SU-DHL-6 (cell line): ENCODE data around the gene BCAR1.

Experiments used
- H2AFZ ChIP-seq: fragments of 200-600 bp; sonication (generic); 2 replicates; pipeline ENCODE4 v1.6.1; 2014; ENCODE audit warnings: low read depth, mild to moderate bottlenecking, moderate library complexity, mixed read lengths, antibody characterized with exemption, low read length; ENCODE audit not compliant: severe bottlenecking
- H3F3A ChIP-seq: fragments of 200-600 bp; shearing (Covaris generic); 2 replicates; pipeline ENCODE4 v1.6.0; 2016; ENCODE audit warnings: antibody characterized with exemption, mild to moderate bottlenecking; ENCODE audit not compliant: insufficient read depth
- H3K27ac ChIP-seq: fragments of 200-600 bp; sonication (generic); 2 replicates; pipeline ENCODE4 v1.5.1; 2016; ENCODE audit warnings: low read depth, mild to moderate bottlenecking, low read length, moderate library complexity, mixed read lengths
- H3K27me3 ChIP-seq: fragments of 200-600 bp; sonication (generic), shearing (Covaris generic); 2 replicates; pipeline ENCODE4 v1.6.0; 2014; ENCODE audit warnings: mild to moderate bottlenecking, low read length
- H3K36me3 ChIP-seq: fragments of 200-600 bp; sonication (generic); 2 replicates; pipeline ENCODE4 v1.6.1; 2014; ENCODE audit warnings: mild to moderate bottlenecking, low read length, mixed read lengths
- H3K4me2 ChIP-seq: fragments of 300-600, 200-600 bp; shearing (Covaris generic), sonication (generic); 2 replicates; pipeline ENCODE4 v1.6.0; 2014; ENCODE audit warnings: low read length, low read depth, mild to moderate bottlenecking; ENCODE audit not compliant: poor library complexity, severe bottlenecking
- H3K4me3 ChIP-seq: fragments of 200-600 bp; sonication (generic); 2 replicates; pipeline ENCODE4 v1.5.1; 2014; ENCODE audit warnings: antibody characterized with exemption, low read length, mild to moderate bottlenecking, mixed read lengths; ENCODE audit not compliant: insufficient read depth, poor library complexity, severe bottlenecking
- H3K79me2 ChIP-seq: fragments of 200-600 bp; sonication (generic); 2 replicates; pipeline ENCODE4 v1.6.1; 2014; ENCODE audit warnings: mild to moderate bottlenecking, low read length, moderate library complexity; ENCODE audit not compliant: insufficient read depth
- H3K9ac ChIP-seq: fragments of 200-600 bp; sonication (generic); 2 replicates; pipeline ENCODE4 v1.7.0; 2014; ENCODE audit warnings: mild to moderate bottlenecking, low read length
- H3K9me2 ChIP-seq: fragments of 200-600 bp; sonication (generic); replicated peaks from 2 replicates; pipeline ENCODE4 v1.6.1; 2014; ENCODE audit warnings: low read length; ENCODE audit not compliant: insufficient read depth
- H3K9me3 ChIP-seq: fragments of 200-600 bp; sonication (generic); 2 replicates; pipeline ENCODE4 v1.6.1; 2014; ENCODE audit warnings: low read length, mixed read lengths; ENCODE audit not compliant: insufficient read depth
- H4K20me1 ChIP-seq: fragments of 200-600 bp; sonication (generic); 2 replicates; pipeline ENCODE4 v1.6.1; 2014; ENCODE audit warnings: low read depth, mild to moderate bottlenecking, antibody characterized with exemption, low read length, moderate library complexity, mixed read lengths
- CTCF ChIP-seq: fragments of 200-600 bp; sonication (generic); IDR thresholded peaks from one replicate; pipeline ENCODE4 v1.5.1; 2017; ENCODE audit warnings: antibody characterized with exemption, mild to moderate bottlenecking, low read length, moderate library complexity; ENCODE audit not compliant: insufficient read depth, poor library complexity, severe bottlenecking
- EZH2phosphoT487 ChIP-seq: fragments of 200-600 bp; sonication (generic), shearing (Covaris generic); conservative IDR thresholded peaks from 2 replicates; pipeline ENCODE4 v1.6.1; 2018; ENCODE audit warnings: mild to moderate bottlenecking, antibody characterized with exemption, low read length, moderate library complexity, mixed read lengths

The BCAR1 gene

GRCh38 chr16:75202069-75202590 lies 49.3 kb downstream of the BCAR1 start:
- H3K9me2 ChIP-seq, result no peaks in the 10 kb centered on the region
- H3K4me2 ChIP-seq, result no peak overlapping the region
- no peaks in the 10 kb centered on the region for H3K79me2 ChIP-seq
- no peak for TF ChIP-seq CTCF
- H3K27me3 ChIP-seq, result no peaks in the 10 kb centered on the region
- no peak overlapping the region for H3K4me3 ChIP-seq
- no peak overlapping the region for H2AFZ ChIP-seq
- no peak overlapping the region for H3K27ac ChIP-seq
- no peaks in the 10 kb centered on the region for H3F3A ChIP-seq
- H4K20me1 ChIP-seq, result no peaks in the 10 kb centered on the region
- no peaks in the 10 kb centered on the region for H3K36me3 ChIP-seq
- H3K9me3 ChIP-seq, result no peaks in the 10 kb centered on the region
- H3K9ac ChIP-seq, result no peak overlapping the region

- H3K9me2 ChIP-seq, result no peaks in the 10 kb centered on the region
- H3K9ac ChIP-seq, result no peak overlapping the region
- no peaks in the 10 kb centered on the region for H3F3A ChIP-seq
- no peak for TF ChIP-seq CTCF
- no peak for TF ChIP-seq EZH2phosphoT487
- no peaks in the 10 kb centered on the region for H3K36me3 ChIP-seq
- H3K27ac ChIP-seq, result no peak overlapping the region
- H3K4me3 ChIP-seq, result no peak overlapping the region
- no peak overlapping the region for H3K4me2 ChIP-seq
- no peaks in the 10 kb centered on the region for H3K27me3 ChIP-seq
- no peaks in the 10 kb centered on the region for H3K79me2 ChIP-seq
- H4K20me1 ChIP-seq, result no peaks in the 10 kb centered on the region
- no peak overlapping the region for H2AFZ ChIP-seq
- no peaks in the 10 kb centered on the region for H3K9me3 ChIP-seq
These were observed 53.3 kb downstream of the BCAR1 start for GRCh38 chr16:75198135-75198600.

GRCh38 chr16:75197522-75198134 lies 53.8 kb downstream of the BCAR1 start:
- no peaks in the 10 kb centered on the region for H3K9me3 ChIP-seq
- no peak overlapping the region for H3K4me2 ChIP-seq
- no peak for TF ChIP-seq CTCF
- TF ChIP-seq EZH2phosphoT487, result no peak

More at GRCh38 chr16:75197522-75198134, 53.8 kb downstream of the BCAR1 start:
- no peaks in the 10 kb centered on the region for H3K27me3 ChIP-seq
- H3K9ac ChIP-seq, result no peak overlapping the region
- no peak overlapping the region for H2AFZ ChIP-seq
- no peaks in the 10 kb centered on the region for H4K20me1 ChIP-seq
- H3F3A ChIP-seq, result no peaks in the 10 kb centered on the region
- no peak overlapping the region for H3K4me3 ChIP-seq
- no peaks in the 10 kb centered on the region for H3K9me2 ChIP-seq
- H3K27ac ChIP-seq, result no peak overlapping the region
- H3K36me3 ChIP-seq, result no peaks in the 10 kb centered on the region
- H3K79me2 ChIP-seq, result no peaks in the 10 kb centered on the region
